WTC11 (cell line): ENCODE results near the gene PLPPR1. TPM values are rescaled to one million over a fixed set of nuclear protein-coding genes. Genes with fewer than 3 reads are reported as not detected.

Experiments used
- ATAC-seq: fragments of 200-7000 bp; cut with Tn5 transposase; 2 replicates; pipeline ENCODE4 v1.10.0; 2021; ENCODE audit warnings: mild to moderate bottlenecking, moderate library complexity
- CTCF ChIA-PET: fragments of 300-600 bp; sonication (Branson Sonifier 250); formaldehyde crosslinking; loops from one replicate; lab custom pipeline; 2021; ENCODE audit warnings: antibody characterized with exemption; lab: Charles Lee
- POLR2A ChIA-PET: fragments of 350-600 bp; sonication (Branson Sonifier 250); formaldehyde crosslinking; loops from one replicate; lab custom pipeline; 2021; ENCODE audit warnings: antibody characterized with exemption; lab: Charles Lee
- DNase-seq: peaks from one replicate; pipeline ENCODE4 v3.0.0; 2021; ENCODE audit warnings: low spot score
- H3K27ac Mint-ChIP-seq: 2 replicates; pipeline ENCODE4 v1.8.0; 2021; ENCODE audit warnings: mixed read lengths
- H3K27me3 Mint-ChIP-seq: 2 replicates; pipeline ENCODE4 v1.8.0; 2021; ENCODE audit warnings: low read depth, mild to moderate bottlenecking, moderate library complexity, mixed read lengths
- H3K36me3 Mint-ChIP-seq: 2 replicates; pipeline ENCODE4 v1.8.0; 2021; ENCODE audit warnings: mixed read lengths
- H3K4me1 Mint-ChIP-seq: 2 replicates; pipeline ENCODE4 v1.8.0; 2022; ENCODE audit warnings: mixed read lengths
- H3K4me3 Mint-ChIP-seq: 2 replicates; pipeline ENCODE4 v1.8.0; 2021; ENCODE audit warnings: mild to moderate bottlenecking, moderate library complexity, mixed read lengths
- H3K9me3 Mint-ChIP-seq: 2 replicates; pipeline ENCODE4 v1.8.0; 2021; ENCODE audit warnings: mixed read lengths
- ATF6 ChIP-seq: sonication (generic); formaldehyde crosslinking; IDR thresholded peaks from 2 replicates; pipeline ENCODE4 v1.8.1; 2023; ENCODE audit warnings: mild to moderate bottlenecking, missing genetic modification reagents
- CREM ChIP-seq: sonication (generic); formaldehyde crosslinking; IDR thresholded peaks from 2 replicates; pipeline ENCODE4 v1.8.1; 2022; ENCODE audit warnings: mild to moderate bottlenecking, missing genetic modification reagents, moderate library complexity
- EMX1 ChIP-seq: fragments of 250-450 bp; sonication (Bioruptor Pico); IDR thresholded peaks from 2 replicates; pipeline ENCODE4 v1.8.0; 2021; ENCODE audit warnings: mild to moderate bottlenecking
- IRF2 ChIP-seq: sonication (generic); formaldehyde crosslinking; IDR thresholded peaks from 2 replicates; pipeline ENCODE4 v1.8.0; 2022; ENCODE audit warnings: low read depth, missing genetic modification reagents, borderline replicate concordance
- JAZF1 ChIP-seq: fragments of 250-450 bp; sonication (Bioruptor Pico); IDR thresholded peaks from 2 replicates; pipeline ENCODE4 v1.9.0; 2021; ENCODE audit warnings: moderate library complexity, mild to moderate bottlenecking, inconsistent platforms
- KAT7 ChIP-seq: sonication (generic); formaldehyde crosslinking; IDR thresholded peaks from 2 replicates; pipeline ENCODE4 v1.8.1; 2023; ENCODE audit warnings: missing genetic modification reagents, mild to moderate bottlenecking, borderline replicate concordance
- NR1H2 ChIP-seq: sonication (generic); formaldehyde crosslinking; IDR thresholded peaks from 2 replicates; pipeline ENCODE4 v1.9.0; 2021; ENCODE audit warnings: mild to moderate bottlenecking, moderate library complexity, missing genetic modification reagents
- NR2C2 ChIP-seq: sonication (generic); formaldehyde crosslinking; IDR thresholded peaks from 2 replicates; pipeline ENCODE4 v1.8.0; 2022; ENCODE audit warnings: mild to moderate bottlenecking, missing genetic modification reagents
- PREB ChIP-seq: sonication (generic); formaldehyde crosslinking; IDR thresholded peaks from 2 replicates; pipeline ENCODE4 v1.8.1; 2022; ENCODE audit warnings: mild to moderate bottlenecking, missing genetic modification reagents, moderate library complexity, borderline replicate concordance
- SMAD3 ChIP-seq: sonication (generic); formaldehyde crosslinking; IDR thresholded peaks from 2 replicates; pipeline ENCODE4 v1.8.0; 2022; ENCODE audit warnings: missing genetic modification reagents, mild to moderate bottlenecking, borderline replicate concordance
- SMAD4 ChIP-seq: sonication (generic); formaldehyde crosslinking; IDR thresholded peaks from 2 replicates; pipeline ENCODE4 v1.8.0; 2022; ENCODE audit warnings: mild to moderate bottlenecking, missing genetic modification reagents
- STAT6 ChIP-seq: sonication (generic); formaldehyde crosslinking; conservative IDR thresholded peaks from 2 replicates; pipeline ENCODE4 v1.8.1; 2023; ENCODE audit warnings: mild to moderate bottlenecking, low read depth, missing genetic modification reagents, moderate library complexity
- ZBTB21 ChIP-seq: sonication (generic); formaldehyde crosslinking; IDR thresholded peaks from 2 replicates; pipeline ENCODE4 v1.8.1; 2023; ENCODE audit warnings: mild to moderate bottlenecking, missing genetic modification reagents, borderline replicate concordance
- ZNF138 ChIP-seq: sonication (generic); formaldehyde crosslinking; conservative IDR thresholded peaks from 2 replicates; pipeline ENCODE4 v1.8.1; 2022; ENCODE audit warnings: mild to moderate bottlenecking, moderate library complexity, missing genetic modification reagents
- ZNF219 ChIP-seq: sonication (generic); formaldehyde crosslinking; IDR thresholded peaks from 2 replicates; pipeline ENCODE4 v1.8.0; 2023; ENCODE audit warnings: missing genetic modification reagents, mild to moderate bottlenecking, borderline replicate concordance
- ZNF281 ChIP-seq: sonication (generic); formaldehyde crosslinking; IDR thresholded peaks from 2 replicates; pipeline ENCODE4 v1.8.0; 2023; ENCODE audit warnings: mild to moderate bottlenecking, missing genetic modification reagents
- ZNF317 ChIP-seq: sonication (generic); formaldehyde crosslinking; IDR thresholded peaks from 2 replicates; pipeline ENCODE4 v1.8.1; 2023; ENCODE audit warnings: low read depth, mild to moderate bottlenecking, moderate library complexity, missing genetic modification reagents, borderline replicate concordance
- ZNF512 ChIP-seq: sonication (generic); formaldehyde crosslinking; IDR thresholded peaks from 2 replicates; pipeline ENCODE4 v1.8.1; 2022; ENCODE audit warnings: missing genetic modification reagents, borderline replicate concordance
- total RNA-seq: library from RNA; stranded (reverse); gene quantifications from 3 replicates; pipeline ENCODE4 v1.2.3, GENCODE V29; 2021

PLPPR1 gene
- total RNA-seq, 1 experiment from 2014 or later, result 1.5 TPM

- no peak for TF ChIP-seq ATF6
- no peak for TF ChIP-seq PREB (CRISPR knock-in tag)
- TF ChIP-seq CREM (CRISPR knock-in tag), result no peak
- TF ChIP-seq SMAD3 (CRISPR knock-in tag), result no peak
- TF ChIP-seq ZNF138 (CRISPR knock-in tag), result no peak
These were observed 104.3 kb downstream of the PLPPR1 start (continued) for GRCh38 chr9:101132801-101133200.

GRCh38 chr9:101138509-101138908, 110.0 kb downstream of the PLPPR1 start:
- H3K4me3 Mint-ChIP-seq, result no peak overlapping the region
- DNase-seq (no peak), ATAC-seq (no peak)
- CTCF ChIA-PET, result no interaction called here
- peaks cover 15% of the 10 kb centered on the region for H3K4me1 Mint-ChIP-seq
- peaks cover 6% of the 10 kb centered on the region; the same call in 1 of the 2 replicates for H3K9me3 Mint-ChIP-seq
- POLR2A ChIA-PET, result no interaction called here
- no peaks in the 10 kb centered on the region for H3K36me3 Mint-ChIP-seq
- TF ChIP-seq EMX1 (no peak), JAZF1 (no peak), SMAD4 (no peak), NR2C2 (no peak), NR1H2 (CRISPR knock-in tag) (no peak), PREB (CRISPR knock-in tag) (no peak), ZNF281 (CRISPR knock-in tag) (no peak)
- no peaks in the 10 kb centered on the region for H3K27me3 Mint-ChIP-seq
- H3K27ac Mint-ChIP-seq, result no peak overlapping the region

GRCh38 chr9:101139082-101139481, 110.6 kb downstream of the PLPPR1 start:
- POLR2A ChIA-PET, result no interaction called here
- CTCF ChIA-PET, result no interaction called here
- Mint-ChIP-seq H3K9me3 (peaks cover 6% of the 10 kb centered on the region; the same call in 1 of the 2 replicates), H3K27me3 (no peaks in the 10 kb centered on the region), H3K4me3 (no peak overlapping the region), H3K36me3 (no peaks in the 10 kb centered on the region), H3K4me1 (peaks cover 15% of the 10 kb centered on the region), H3K27ac (no peak overlapping the region)
- DNase-seq (no peak), ATAC-seq (no peak)
- TF ChIP-seq ZNF317 (CRISPR knock-in tag) (no peak), IRF2 (CRISPR knock-in tag) (no peak), ZNF138 (CRISPR knock-in tag) (no peak), ZNF219 (no peak), STAT6 (CRISPR knock-in tag) (no peak), ZNF512 (CRISPR knock-in tag) (no peak), ZBTB21 (CRISPR knock-in tag) (no peak), KAT7 (CRISPR knock-in tag) (no peak)
